HUDEP-2 (cell line): ENCODE results near the gene FSCN2.

Experiments used
- DNase-seq, 76 experiments: peaks; one replicate each; lab custom pipeline; 2025; ENCODE audit not compliant: unreplicated experiment in 76 of 76; lab: John Stamatoyannopoulos, UW

The FSCN2 gene, protein sequence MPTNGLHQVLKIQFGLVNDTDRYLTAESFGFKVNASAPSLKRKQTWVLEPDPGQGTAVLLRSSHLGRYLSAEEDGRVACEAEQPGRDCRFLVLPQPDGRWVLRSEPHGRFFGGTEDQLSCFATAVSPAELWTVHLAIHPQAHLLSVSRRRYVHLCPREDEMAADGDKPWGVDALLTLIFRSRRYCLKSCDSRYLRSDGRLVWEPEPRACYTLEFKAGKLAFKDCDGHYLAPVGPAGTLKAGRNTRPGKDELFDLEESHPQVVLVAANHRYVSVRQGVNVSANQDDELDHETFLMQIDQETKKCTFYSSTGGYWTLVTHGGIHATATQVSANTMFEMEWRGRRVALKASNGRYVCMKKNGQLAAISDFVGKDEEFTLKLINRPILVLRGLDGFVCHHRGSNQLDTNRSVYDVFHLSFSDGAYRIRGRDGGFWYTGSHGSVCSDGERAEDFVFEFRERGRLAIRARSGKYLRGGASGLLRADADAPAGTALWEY

GRCh38 chr17:81527591-81528383 is at the start of gene FSCN2:
Gene FSCN2 (plus strand): TSS chr17:81528377. CDS start chr17:81528532, 155 bp downstream.
- no peak for DNase-seq

DNA sequence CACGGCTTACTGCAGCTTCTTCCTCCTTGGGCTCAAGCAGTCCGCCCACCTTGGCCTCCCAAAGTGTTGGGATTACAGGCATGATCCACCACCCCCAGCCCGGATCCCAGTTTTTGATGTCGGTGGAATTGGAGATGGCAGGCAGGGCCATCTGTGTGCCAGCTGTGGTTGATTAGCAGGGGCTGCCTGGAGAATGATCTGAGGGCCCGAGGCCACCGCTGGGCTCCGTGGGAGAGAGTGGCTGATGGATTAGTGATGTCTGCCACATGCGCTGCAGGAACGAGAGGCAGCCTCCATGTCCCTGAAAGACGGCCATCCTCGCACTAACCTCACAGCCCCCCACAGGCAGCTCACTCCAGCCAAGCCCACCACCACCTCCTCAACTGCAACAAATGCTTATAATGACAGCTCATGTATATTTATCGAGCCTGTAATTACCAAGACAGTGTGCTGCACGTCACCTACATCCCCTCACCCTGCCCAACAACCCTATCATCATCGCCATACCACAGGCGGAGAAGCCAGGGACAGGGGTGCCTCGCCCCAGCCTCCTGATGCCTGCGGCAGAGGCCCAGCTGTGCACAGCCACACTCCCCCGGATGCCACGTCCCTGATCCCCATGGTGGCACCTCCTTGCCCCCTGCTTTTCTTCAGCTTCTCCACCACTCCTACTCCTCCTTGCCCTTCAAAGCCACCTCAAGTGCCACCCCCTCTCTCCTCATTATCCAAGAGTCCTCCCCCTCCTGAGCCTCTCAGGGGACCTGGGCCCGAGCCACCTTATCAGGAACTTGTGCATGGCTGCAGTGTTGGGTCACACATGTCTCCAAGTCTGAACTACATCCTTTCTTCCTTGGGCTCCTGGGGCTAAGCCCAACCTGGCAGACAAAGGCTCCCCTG is 48.8 kb upstream of the FSCN2 start:
- DNase-seq: peak in 14 of 76 experiments; percentile 5 to 39 (median 22)

DNA sequence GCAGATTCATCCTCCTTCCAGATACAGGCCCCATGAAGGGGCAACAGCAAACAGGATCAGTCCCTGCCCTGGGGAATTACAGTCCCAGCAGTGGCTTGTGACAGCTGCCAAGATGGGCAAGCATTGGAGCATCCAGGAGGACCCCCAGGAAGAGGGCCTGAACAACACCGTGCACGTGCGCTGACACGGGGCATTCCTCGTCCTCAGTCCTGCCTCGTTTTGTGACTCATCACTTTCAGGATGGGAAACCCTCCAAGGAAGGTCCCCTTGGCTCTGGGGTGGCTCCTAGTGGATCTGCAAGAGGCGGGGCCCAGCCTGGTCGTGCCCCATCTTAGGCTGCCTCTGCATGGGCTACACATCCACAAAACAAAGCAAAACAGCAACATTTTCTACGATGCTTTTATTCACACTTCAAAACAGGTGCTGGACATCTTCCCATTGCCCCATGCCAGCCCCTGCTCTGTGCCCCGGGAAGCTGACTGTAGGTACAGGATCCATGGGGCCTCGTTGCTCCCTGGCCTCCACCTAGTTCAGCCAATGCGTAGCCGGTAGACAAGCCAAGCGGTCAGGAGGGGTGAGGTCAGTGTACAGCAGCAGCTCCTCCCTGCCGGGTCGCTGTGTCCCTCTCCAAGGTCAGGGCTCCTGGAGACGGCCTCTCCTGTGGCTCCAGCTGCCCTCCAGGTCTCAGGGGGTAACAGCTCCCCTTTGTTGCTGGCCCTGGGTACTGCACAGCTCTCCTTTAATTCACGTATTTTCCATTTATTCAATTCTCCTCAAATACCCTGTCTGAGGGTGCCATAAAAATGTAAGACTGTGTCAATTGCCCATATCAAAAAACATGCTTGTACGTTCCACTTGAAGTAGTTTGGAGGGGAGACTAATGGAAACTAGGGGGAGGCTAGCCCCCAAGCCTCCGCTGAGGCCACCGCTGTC is 47.8 kb upstream of the FSCN2 start:
- no peak for DNase-seq

DNA sequence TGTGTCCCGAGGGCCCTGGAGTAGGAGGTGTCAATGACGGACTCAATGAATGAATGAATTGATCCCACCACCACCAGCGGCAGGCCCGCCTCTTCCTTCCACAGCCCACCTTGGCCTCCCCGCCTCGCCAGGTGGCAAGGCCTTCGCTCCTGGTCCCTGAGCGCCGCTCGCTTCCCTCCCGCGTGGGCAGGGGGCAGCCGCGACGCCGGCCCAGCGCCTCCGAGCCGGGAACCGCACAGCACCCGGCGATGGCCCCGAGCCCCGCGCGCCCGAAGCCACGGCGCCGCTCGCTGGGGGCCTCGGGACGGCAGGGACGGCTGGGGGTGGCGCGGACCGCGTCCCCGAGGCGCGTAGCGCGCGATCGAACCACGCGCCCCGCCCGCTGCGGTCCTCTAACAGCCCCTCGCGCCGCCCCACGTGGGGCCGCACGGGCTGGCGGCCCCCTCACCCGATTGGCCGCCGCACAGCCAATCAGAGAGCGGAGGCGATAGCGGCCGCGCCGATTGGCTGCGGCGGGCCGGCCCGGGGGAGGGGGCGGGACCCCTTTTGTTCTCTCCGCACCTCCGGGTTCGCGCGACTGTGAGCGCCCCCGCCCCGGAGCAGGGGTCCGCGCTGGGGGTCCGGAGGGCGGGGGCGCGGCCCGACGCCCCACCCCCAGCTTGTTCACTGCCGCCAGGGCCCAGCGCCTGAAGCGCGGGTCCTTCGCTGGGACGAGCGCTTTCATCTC is 46.9 kb upstream of the FSCN2 start:
- DNase-seq: peak in 43 of 76 experiments; percentile 4 to 68 (median 34)

- DNase-seq: no peak
Observed at GRCh38 chr17:81481815-81482505, 46.2 kb upstream of the FSCN2 start.

- no peak for DNase-seq
Observed at GRCh38 chr17:81482673-81483072, 45.5 kb upstream of the FSCN2 start.

DNA sequence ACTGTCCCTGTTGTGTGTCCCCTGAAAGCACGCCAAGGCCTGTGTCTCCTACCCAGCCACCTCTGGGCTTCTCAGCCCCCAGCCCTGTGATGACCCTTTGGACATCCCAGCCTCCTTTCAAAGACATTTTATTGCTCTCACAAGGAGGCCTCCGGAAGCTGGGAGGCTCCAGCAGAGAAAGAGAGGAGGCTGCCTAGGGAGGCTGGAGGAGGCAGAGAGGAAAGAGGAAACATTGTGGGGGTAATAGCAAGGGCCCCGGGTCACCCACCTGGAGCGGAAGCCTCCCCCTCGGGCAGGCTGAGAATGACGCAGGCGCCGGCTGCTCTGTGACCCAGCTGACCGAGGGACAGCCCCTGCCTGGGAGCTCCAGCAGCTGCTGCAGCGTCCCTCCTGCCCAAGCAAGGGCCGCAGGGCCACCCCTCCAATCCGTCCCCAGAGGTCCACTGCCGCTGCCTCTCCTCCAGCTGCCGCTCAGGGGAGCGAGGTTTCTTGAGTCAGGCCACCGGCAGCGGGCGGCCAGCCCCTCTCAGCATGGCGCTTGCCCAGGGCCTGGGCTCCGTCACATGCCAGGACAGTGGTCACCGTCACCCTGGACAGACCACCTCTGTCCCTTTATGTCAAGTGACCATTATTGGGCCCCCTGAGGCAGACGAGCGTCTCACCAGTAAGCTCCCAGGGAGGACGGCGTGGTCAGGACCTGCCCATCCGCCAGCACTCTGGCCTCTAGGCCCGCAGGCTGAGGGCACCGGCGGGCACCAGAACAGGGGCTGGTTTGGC is 44.9 kb upstream of the FSCN2 start:
- no peak for DNase-seq

DNA sequence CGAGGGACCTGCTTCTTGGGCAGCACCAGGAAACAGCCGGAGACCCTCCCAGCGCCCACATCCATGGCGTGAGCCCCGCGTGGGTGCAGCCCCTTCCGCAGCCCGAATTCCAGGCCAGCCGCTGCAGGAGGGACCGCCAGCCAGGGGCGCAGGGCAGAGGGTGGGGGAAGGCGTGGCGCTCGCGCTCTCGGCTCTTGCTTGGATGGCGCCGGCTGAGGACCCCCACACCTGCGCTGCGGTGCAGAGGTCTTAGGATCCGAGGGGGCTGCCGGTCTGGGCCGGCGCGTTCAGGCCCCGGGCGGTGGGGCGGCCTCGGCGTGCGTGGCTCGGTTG is 44.3 kb upstream of the FSCN2 start:
- DNase-seq: no peak

DNA sequence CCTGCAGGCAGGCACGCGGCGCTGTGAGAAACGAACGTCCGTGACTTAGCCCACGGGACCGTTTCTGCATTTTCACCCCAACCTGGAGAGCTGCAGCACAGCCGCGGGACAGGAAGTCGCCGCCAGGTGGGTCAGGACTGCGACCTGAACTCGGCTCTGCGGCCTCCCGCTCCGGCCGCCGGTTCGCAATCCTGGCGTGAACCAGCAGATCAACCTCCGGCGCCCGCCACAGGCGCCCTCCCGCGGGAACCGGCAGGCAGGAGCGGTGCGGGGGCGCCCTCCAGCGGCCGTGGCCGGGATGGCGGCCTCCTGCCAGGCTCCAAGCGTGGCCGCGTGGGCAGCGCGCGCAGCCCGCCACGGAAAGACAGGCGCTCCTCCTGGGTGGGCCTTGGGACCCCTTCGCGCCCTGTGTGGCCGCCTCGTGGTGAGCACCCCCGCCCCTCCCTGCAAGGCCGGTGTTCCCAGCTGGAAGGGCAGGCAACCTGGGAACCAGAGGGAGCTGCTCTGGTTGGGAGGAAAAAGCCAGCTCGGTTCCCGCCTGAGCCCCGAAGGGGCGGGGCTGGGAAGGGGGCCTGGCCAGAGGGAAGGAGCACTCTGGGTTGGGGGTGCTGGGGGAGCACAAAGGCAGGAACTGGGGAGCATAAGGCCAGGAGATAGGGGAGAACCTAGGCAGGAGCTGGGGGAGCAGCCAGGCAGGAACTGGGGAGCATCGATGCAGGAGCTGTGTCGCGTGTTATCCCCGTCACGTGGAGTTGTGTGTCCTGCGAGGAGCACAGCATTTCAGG is 43.8 kb upstream of the FSCN2 start:
- peak in 72 of 76 experiments; percentile 16 to 88 (median 70) for DNase-seq

DNA sequence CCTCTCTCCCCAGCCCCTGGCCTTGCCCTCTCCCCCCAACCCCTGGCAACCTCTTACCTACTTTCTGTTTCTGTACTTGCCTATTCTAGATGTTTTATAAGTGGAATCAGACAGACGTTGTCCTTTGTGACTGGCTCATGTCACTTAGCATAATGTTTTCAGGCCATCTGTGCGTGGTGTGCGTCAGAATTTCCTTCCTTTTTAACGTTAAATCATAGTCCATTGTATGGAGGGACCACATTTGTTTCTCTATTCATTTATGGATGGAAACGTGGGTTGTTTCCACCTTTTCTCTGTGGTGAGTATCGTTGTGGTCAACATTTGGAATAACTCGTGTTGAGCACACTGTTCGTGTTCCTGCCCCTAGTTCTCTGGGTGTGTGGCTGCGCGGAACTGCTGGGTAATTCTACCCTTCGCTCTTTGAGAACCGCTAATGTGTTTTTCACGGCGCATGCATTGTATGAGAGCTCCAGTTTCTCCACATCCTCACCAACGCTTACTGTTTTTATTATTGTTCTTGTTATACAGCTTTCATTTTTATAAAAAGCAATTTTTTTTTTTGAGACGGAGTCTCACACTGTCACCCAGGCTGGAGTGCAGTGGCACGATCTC is 41.9 kb upstream of the FSCN2 start:
- no peak for DNase-seq

DNA sequence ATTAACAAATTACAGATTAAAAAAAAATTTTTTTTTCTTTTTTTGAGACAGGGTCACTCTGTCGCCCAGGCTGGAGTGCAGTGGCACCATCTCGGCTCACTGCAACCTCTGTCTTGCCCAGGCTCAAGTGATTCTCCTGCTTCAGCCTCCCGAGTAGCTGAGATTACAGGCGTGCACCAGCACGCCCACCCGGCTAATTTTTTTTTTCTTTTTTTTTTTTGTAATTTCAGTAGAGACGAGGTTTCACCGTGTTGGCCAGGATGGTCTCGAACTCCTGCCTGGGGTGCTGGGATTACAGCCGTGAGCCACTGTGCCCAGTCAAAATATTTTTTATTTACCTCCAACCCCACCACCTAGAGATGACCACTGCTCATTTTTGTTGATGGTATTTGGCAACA is 41.1 kb upstream of the FSCN2 start:
- DNase-seq: no peak

DNA sequence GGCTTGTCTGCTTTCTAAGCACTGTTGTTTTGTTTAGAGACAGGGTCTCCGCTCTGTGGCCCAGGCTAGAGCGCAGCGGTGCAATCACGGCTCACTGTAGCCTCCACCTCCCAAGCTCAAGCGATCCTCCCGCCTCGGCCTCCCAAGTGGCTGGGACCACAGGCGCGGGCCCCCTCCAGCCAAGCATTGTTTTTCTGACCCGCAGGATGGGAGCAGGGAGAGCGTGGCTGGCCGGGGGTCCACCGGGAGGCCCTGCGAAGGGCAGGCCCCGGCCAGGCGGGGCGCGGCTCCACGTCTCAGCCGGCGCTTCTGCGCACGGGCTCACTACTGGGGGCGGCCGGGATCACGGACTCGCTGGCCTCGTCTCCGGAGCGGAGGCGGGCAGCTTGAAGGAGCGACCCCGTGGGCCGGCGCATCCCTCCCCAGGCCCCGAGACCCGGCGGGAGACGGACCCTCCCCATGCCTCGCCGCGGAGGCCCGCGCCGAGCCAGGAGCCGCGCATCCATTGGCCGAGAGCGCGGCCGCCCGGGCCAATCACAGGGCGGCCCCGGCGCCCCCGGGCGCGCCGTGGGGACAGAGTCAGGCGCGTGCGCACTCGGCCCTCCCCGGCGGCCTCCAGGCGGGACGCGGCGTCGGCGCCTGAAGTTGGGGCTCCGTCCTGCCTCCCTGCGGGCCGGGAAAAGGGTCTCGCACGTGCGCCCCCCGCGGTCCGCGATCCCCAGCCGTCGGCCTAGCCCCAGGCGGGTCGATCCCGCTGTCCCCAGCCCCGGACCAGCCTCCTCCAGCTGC is 40.5 kb upstream of the FSCN2 start:
- DNase-seq: peak in 63 of 76 experiments; percentile 12 to 83 (median 57)

DNA sequence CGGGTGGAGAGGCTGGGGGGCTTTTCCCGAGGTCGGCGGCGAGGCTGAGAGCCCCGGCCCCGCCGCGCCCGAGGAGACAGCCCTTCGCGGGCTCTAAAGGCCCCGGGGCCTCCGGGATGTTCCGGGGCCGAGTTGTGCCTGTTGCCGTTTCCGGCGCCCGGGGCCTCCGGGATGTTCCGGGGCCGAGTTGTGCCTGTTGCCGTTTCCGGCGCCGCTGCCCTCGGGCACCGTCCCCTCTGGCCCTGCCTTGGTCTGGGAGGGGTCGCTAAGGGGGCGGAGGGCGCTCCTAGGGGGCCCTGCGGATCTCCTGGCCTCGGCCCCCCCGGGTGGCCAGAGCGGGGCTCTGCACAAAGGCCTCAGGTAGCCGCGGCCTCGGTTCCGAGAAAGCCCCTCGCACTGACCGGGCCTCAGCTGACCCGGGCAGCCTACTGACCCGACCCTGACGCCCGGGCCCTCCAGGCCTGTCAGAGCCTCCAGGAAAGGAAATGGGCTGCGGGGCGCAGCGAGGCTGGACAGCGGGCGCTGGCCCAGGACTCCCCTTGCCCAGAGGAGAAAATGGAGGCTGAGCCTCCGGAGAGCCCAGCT is 39.8 kb upstream of the FSCN2 start:
- DNase-seq: no peak

DNA sequence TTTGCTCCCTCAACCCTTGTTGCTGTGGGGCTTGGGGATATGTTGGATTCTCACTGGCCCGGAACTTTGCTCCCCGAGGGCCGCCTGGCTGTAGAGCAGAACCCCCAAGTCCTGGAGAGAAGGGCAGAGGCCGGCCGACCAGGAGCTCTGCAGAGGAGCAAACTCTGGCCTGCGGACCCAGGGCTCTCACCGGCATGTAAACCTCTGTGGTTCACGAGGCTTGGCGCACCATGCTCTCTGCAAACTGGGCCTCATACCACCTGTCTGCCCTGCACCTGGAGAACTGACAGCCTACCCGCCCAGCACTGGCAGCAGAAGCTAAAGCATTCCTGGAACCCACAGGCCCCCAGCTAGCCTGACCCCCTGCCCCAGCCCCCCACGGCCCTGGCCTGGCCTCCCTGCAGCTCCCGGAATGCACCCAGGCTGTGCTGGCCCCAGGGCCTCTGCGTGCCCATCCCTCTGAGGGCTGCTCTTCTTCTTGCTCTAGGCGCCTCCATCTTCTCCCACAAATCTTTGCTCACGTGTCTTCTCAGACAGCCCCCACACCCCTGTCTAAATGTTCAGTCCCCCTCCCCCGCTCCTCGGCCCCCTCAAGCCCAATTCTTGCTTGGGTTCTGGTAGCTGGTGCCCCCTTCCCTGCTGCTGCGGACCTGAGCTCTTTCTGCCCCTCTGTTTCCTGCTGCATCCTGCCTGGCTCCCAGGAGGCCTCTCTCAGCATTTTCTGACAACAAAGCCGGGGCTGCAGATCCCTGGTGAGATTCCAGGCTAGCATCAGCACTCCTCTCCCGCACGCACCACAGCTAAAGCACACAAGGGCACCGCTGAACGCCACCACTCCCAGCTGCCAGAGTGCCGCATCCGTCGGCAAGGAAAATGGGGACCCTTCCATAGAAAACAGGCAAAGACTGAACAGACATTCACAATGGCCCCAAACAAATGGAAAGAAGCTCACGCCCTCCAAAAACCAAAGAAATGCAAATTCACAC is 38.9 kb upstream of the FSCN2 start:
- no peak for DNase-seq
